HK-2 (cell line): ENCODE data around the gene MMP19.
"Not testable (repeated sequence)": the region's sequence is repeated elsewhere in the genome, so short reads cannot be mapped to it uniquely, and the experiment has no call there.

Source experiments
- DNase-seq: peaks from one replicate; pipeline ENCODE4 v3.0.0-alpha.2; 2018; ENCODE audit not compliant: unreplicated experiment

Gene MMP19, protein sequence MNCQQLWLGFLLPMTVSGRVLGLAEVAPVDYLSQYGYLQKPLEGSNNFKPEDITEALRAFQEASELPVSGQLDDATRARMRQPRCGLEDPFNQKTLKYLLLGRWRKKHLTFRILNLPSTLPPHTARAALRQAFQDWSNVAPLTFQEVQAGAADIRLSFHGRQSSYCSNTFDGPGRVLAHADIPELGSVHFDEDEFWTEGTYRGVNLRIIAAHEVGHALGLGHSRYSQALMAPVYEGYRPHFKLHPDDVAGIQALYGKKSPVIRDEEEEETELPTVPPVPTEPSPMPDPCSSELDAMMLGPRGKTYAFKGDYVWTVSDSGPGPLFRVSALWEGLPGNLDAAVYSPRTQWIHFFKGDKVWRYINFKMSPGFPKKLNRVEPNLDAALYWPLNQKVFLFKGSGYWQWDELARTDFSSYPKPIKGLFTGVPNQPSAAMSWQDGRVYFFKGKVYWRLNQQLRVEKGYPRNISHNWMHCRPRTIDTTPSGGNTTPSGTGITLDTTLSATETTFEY

DNA sequence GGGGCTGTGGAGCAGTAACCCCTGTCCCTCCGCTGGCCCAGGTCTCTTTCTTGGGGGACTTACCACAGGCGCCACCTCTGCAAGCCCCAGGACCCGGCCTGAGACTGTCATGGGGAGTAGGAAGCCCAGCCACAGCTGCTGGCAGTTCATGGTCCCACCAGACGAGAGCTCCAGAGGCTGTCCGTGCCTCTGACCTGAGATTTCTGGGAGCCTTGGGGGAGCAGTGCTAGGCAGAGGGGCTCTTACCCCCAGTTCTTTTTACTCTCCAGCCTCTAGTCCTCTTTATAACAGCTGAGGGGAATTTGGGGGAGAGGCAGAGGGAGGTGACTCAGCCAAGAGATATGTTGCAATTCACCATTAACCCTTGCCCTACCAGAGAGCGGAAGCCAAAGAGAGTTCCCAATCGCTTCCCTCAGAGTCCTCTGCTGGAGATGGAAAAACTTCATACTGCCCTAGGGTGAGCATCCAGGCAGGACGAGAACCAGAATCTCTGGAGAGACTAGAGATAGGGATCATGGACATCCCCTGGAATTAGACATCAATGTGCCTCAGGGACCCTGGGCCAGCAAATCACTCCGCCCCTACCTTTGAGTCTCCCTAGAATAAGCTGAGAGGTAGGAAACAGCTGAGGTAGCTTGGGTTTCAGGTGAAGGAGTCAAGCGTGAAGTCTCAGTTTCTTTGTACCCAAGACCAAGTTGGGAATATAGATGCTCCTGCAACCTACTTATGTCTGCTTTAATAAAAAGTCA is at the start of gene MMP19:
TSS of gene MMP19 (minus strand) at position 256 of the 749 bp plus-strand sequence. CDS start at position 150, 106 bp downstream.
- no peak for DNase-seq

DNA sequence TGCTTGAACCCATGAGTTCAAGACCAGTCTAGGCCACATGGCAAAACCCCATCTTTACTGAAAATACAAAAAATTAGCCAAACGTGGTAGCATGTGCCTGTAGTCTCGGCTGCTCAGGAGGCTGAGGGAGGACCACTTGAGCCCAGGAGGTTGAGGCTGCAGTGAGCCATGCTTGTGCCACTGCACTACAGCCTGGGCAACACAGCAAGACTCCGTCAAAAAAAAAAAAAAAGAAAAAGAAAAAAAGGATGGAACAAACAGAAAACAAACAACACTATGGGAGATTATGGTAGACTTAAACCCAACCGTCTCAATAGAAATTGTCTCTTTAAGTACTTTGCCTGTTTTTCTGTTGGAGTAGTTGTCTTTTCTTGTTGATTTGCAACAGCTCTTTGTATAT is 48.6 kb upstream of the MMP19 start:
- DNase-seq, result no peak

DNA sequence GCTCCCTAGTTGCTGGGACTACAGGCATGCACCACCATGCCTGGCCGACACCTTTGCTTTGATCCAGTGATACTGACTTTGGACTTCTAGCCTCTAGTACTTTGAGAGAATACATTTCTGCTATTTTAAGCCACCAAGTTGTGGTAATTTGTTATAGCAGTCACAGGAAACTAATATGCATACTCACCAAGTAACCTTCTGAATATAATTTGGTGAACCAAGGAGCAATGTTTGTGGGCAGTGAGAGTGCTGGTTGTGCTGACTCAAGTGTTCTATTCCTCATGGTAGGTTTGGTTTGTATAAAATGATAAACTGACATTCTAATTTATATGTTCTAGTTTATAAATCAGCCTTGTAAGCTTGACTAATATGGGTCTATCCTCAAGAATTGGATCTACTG is 42.4 kb upstream of the MMP19 start:
- DNase-seq, result no peak

DNA sequence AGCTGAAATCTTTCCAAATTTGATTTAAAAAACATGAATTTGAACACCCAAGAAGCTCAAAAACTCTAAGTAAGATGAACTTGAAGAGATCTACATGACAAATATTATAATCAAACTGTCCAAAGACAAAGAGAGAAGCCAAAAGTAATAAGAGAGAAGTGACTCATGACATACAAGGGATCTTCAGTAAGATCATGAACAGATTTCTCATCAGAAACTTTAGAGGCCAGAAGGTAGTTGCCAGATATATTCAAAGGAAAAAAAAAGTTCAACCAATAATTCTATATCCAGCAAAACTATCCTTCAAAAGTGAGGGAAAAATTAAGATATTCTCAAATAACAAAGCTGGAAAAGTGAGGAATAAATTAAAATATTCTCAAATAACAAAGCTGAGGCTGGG is 35.1 kb upstream of the MMP19 start:
- DNase-seq, result no peak

DNA sequence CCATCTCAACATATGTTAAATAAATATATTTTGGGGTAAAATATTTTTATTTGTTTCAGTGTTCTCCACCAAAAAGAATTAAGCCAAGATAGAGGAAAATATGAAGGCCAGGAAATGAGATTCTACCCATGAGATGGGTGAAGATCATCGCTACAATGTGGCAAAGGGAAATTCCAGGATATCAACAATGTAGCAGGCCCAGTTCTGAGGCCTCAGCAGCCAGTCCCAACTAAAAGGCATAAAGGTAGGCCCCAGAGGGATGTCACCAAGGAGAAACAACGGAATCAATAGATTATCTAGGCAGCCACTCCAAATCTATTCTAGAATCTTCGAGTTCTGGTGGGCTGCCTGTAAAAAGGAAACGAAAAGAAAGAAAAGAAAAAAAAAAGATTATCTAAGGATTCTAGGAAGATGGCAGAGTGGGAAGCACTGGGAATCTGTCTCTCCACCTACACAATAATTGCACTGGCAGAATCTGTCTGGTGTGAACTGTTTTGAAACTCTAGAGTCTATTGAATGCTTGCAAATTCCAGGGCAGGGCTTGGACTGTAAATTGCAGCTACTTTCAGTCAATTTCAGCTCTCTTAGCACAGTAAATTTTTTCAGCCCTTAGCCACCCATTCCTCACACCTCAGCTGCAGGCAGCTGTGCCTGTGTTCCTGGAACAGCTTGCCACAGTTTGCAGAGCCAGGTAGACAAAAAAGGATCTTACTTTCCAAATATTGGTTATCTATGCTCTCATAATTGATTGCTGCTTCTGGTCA is 33.1 kb upstream of the MMP19 start:
- no peak for DNase-seq

DNA sequence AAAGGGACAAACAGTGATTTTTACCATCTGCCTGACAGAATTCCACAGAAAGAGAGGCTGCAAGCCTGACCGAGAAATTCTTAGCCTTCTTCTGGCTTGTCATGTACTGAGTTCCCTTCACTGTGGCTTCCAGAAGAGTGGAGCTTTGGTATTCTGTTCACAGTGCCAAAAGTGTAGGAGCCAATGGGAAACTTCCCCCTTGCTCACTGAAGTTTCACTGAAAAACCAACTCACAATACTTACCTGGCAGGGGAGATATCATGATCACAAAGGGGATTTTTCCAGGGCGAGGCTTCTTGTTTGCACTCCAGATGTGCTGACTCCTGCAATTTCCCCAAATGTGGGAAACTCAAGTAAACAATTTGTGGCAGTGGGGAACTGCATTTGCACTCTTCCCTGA is 31.7 kb upstream of the MMP19 start:
- DNase-seq, result no peak

DNA sequence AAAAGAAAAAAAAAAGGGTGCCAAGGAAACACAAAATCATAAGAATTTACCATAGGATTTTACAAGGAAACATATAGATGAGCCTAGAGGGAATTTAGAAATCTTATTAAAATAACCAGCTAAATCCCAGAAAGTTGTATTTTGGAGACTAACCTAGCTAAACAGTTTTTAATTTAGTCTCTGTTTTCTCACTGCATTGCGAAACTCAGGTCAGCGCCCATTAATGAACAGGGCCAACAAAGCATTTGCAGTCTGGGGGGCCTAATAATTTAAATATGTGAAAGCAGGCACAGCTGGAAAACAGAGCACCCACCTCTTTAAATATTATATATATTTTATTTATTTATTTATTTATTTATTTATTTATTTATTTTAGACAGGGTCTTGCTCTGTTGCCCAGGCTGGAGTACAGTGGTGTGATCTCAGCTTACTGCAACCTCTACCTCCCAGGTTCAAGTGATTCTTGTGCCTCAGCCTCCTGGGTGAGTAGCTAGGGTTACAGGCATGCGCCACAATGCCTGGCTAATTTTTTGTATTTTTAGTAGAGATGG is 23.8 kb upstream of the MMP19 start:
- not testable (repeated sequence) for DNase-seq

DNA sequence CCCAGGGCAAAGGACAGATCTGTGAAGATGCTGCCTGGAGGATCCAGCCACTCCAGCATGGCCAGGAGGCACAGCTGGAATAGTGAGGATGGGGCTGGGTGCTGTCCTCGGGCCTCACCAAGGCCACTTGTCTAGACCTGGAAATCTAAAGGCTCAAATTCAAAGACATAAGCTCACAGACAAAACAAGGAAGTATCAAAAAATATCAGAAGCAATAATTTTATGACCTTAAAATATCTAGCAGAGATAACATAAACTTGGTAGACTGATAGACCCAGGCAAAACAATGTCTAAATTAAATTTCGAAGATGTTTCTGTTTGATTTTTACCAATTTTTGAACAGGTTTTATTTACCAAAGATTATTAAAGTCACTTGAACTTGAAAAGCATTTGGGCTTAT is 22.6 kb upstream of the MMP19 start:
- DNase-seq, result no peak

DNA sequence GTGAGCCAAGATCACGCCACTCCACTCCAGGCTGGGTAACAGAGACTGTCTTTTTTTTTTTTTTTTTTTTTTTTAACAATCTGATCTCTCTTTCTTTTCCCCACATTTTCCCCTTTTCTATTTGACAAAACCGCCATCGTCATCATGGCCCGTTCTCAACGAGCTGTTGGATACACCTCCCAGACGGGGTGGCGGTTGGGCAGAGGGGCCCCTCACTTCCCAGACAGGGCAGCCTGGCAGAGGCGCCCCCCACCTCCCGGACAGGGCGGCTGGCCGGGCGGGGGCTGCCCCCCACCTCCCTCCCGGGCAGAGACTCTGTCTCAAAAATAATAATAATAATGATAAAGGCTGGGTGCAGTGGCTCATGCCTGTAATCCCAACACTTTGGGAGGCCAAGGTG is 20.2 kb upstream of the MMP19 start:
- DNase-seq, result not testable (repeated sequence)

DNA sequence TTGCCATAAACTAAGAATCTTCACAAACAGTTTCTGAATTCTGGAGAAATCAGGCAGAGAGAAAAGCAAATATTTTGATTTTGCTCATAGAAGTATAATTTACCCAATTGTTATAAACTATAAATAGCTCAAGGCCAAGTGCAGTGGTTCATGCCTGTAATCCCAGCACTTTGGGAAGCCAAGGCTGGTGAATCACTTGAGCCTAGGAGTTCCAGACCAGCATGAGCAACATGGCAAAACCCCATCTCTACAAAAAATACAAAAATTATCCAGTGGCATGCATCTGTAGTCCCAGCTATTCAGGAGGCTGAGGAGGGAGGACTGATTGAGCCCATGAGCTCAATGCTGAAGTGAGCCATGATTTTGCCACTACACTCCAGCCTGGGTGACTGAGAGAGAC is 19.6 kb upstream of the MMP19 start:
- no peak for DNase-seq

DNA sequence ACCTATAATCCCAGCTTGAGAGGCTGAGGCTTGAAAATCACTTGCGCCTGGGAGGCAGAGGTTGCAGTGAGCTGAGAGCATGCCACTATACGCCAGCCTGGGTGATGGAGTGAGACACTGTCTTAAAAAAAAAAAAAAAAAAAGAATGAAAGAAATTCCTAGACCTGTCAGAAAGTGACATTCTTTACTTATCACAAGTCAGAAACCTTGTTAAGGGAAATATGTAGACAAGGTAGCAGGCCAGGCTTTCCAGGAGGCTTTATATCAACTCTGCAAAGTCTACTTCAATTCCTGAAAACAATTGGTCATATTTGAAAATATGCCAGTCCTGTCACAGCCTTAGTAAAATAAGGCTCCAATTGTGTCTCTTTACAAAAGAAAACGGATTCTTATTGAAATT is 19.1 kb upstream of the MMP19 start:
- no peak for DNase-seq

DNA sequence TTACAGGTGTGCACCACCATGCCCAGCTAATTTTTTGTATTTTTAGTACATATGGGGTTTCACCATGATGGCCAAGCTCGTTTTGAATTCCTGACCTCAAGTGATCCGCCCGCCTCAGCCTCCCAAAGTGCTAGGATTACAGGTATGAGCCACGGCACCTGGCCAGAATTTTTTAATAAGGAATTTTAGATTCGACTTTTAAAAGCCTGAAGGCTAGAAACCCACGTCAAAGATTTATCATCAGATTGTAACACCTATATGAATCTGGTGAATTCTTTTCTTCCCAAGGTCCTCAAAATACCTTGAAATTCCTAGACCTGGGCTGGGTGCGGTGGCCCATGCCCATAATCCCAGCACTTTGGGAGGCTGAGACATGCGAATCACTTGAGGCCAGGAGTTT is 18.7 kb upstream of the MMP19 start:
- no peak for DNase-seq

DNA sequence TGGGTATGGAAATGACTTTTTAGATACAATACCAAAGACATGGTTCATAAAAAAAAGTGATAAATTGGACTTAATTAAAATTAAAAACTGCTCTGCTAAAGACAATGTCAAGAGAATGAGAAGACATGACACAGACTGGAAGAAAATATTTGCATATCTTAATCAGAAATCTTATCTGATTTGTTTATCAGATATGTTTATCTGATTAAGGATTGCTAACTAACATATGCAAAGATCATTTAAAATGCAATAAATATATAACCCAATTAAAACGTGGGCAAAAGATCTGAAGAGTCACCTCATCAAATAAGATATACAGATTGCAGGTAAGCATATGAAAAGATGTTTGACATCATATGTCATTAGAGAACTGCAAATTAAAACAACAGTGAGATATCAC is 10.0 kb upstream of the MMP19 start:
- no peak for DNase-seq

DNA sequence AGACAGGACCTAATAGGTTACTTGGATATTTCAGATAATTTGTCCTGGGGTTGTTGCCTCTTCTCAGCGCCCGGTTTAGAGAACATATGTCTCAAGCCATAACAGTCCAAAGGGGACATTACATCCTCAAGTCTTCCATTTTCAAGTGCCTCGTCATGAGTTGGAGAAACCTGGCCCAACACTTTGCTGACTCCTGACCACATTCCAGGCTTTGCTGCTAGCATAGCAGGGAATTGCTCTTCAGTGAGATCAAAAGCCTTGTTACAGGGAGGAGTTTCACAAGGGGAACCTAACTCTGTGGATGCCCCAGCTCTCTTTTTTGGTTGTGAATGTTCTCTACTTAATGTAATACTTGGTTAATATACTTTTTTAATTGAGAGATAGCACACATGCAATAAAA is 8.2 kb upstream of the MMP19 start:
- DNase-seq, result no peak

DNA sequence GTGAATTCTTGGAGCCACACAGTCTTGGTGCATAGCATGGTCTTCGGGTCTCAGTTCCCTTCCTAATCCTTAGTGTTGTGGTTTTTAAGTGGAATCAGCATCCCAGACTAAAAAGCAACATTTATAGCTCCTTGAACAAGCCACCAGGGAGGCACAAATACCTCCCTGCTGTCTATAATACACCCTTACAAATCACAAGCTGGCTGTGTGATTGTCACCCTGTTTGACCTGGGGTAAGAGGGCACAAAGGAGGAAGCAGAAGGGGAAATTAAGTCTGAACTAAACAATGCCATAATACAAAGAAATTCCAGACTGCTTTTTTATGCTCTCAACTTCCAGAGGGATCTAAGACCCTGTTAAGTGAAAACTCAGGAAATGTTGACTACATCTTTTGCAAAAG is 7.7 kb upstream of the MMP19 start:
- no peak for DNase-seq

DNA sequence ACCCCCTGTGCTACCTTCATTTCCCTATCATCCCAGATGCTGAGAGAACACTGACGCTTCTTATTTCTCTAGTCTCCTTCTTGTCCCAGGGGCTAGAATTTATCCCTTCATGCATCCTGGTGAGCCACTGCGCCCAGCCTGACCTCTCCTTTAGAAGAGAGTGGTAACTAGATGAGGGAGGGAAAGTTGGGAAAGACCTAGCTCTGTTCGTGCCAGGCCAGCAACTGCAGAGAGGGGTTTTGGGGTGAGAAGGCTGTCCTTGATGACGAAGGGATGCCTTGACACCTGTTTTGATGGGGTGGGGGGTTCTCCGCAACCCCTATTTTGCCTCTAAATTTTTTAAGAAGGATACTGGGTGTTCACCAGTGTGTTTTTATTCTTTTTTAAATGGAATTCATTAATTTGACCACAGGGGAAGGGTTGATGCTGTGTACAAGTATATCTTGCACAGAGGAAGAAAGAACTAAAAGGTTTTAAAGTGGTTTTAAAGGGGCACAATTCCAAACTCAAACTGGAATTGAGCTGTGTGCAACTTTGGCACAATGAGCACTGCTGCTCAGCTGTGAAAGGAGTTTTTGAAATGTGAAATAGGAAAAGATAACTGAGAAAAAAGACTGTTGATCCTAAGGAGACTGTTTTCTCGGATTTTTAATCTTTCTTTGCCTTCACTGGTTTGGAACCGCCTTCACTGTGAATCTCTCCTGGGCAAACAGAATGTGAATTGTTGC is 7.0 kb upstream of the MMP19 start:
- DNase-seq, result no peak

DNA sequence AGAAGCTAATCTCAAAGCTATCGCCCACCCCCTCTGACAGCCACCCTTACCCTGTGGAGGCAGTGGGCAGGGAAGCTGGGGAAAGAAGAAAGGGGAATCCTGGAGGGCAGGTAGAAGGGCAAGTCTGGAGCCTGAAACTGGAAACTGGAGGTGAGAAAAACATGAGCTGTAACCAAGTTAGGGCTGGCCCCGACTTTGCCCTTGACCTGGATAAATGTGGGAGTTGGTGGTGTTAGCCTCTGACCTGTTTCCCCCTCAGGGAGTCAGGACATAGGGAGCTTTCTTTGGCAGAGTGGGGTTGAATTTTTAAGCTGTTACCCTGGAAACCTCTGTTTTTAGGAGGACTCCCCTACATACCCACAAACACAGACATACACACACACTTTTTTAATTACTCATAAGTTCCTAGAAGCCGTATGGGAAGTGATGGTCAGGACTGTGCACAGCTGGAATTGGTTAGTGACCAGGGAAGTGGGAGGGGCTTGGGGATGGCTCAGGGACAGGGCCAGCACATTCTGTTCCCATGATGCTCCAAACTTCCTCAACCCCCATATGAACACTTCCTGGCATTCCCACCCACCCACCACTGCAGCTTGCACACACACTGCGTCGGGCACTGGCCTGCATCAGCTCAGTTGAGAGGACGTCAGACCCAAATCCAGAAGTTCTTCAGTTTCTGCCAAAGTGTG is 5.0 kb upstream of the MMP19 start:
- no peak for DNase-seq

DNA sequence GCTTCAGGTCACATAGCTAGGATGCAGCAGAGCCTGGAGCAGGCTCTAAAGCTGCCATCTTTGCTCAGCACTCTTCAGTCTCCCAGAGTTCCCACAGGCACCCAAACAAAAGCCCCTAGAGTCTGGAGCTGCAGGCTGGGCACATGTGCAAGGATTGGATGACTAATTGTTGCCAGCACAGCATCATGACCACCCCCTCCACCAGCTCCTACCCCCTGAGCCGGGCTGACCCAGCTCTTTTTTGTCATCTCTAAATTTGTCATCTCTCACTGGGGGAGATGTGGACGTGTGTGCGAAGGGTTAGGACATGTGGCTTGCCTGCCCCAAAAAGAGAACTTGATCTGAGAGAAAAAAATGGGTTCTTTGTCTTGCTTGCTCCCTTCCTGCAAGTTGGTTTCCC is 4.3 kb upstream of the MMP19 start:
- no peak for DNase-seq

DNA sequence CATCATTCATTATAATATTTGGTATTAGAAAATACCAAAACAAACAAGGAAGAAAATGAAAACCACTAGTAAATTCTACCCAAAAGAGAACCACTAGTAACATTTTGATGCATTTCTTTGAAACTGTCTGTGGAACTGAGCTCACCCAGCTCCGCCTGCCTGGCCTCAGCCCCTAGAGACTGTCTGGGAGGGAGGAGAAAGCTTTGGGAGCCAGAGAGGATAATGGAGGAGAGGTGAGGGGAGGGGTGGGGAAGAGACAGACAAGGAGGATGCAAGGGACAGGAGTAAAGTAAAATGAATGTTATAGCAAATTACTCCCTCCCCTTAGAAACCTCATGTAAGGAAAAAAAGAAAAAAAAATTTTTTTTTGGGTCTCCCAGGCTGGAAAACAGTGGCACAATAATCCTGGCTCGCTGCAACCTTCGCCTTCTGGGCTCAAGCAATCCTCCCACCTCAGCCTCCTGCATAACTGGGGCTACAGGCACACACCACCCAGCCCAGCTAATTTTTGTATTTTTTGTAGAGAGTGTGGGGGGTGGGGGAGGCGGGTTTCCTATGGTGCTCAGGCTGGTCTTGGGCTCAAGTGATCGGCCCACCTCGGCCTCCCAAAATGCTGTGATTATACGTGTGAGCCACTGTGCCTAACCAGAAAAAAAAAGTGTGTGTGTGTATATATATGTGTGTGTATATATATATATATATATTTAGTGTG is 3.2 kb upstream of the MMP19 start:
- DNase-seq, result no peak

DNA sequence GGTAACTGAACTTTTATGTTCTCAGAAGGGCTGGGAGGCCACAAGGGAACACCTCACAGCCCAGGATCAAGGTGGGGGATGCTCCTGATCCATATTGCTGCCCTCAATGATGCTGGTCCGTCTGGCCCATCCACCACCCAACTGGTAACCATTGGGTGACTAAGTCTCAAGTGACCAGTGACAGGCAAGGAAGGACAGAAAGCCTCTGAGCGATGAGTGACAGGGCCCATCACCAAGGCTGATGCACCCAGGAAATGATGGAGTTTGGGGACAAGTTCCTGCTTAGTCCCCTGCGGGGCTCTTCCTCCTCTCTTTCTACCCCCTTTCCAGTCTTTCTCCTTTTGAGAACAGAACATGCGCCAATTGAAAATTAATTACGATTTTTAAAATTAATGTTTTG is 2.6 kb upstream of the MMP19 start:
- DNase-seq, result no peak
